ENCODE data around the gene TSPOAP1.

TSPOAP1 gene

GRCh38 chr17:58328195-58329034 lies at the start of gene TSPOAP1:
TSPOAP1 (minus strand) TSS chr17:58328795; CDS start chr17:58327920, 875 bp downstream.
- DNase-seq, result peak; percentile 85

- DNase-seq, result no peak
Measured at GRCh38 chr17:58377661-58378060, 49.1 kb upstream of the TSPOAP1 start.

- DNase-seq, result no peak
Measured at GRCh38 chr17:58377093-58377601, 48.6 kb upstream of the TSPOAP1 start.

DNA sequence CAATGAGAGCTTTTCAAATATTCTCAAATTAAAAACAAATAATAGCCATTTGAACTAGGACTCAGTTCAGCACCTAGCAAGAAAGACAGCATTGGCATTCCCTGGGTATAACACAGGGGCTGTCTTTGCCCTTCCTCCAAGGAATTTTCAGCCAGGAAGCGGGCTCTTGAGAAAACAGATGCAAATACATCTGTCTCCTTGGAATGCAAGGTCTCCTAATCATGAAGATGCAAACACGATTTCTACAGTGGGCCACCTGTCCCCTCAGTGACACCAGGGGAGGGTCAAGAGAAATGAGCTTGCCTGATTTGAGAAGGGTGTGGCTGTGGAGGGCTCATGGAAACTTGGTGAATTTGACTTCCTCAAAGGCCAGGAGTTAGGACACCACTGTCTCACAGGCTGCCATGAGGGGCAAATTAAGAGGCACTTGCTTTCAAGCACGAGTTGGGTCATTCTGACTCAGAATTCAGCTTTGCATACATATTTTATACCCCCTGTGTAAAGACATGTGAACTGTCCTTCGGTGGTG lies 47.9 kb upstream of the TSPOAP1 start:
- no peak for DNase-seq

GRCh38 chr17:58375811-58376210 lies 47.2 kb upstream of the TSPOAP1 start:
- DNase-seq, result no peak

- DNase-seq, result no peak
Measured at GRCh38 chr17:58375256-58375655, 46.7 kb upstream of the TSPOAP1 start.

- no peak for DNase-seq
Measured at GRCh38 chr17:58373923-58374322, 45.3 kb upstream of the TSPOAP1 start.

DNA sequence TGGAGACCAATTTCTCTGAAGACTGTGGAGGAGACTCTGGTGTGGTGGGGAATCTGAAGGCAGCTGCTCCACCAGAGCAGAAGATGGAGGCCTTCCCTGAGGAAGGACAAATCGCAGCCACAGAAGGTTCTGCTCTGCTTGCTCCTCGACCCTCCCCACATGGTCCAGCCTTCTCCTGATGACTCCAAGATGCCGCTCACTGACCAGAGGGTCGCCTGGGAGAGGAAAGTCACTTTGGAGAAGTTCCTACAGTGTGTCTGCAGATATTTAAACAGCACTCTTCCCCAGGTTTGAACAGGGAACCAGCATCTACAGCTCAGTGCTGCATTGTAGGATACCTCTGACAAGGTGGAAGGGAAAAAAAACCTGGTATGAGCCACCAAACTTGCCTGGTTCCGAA lies 44.4 kb upstream of the TSPOAP1 start:
- DNase-seq, result no peak

DNA sequence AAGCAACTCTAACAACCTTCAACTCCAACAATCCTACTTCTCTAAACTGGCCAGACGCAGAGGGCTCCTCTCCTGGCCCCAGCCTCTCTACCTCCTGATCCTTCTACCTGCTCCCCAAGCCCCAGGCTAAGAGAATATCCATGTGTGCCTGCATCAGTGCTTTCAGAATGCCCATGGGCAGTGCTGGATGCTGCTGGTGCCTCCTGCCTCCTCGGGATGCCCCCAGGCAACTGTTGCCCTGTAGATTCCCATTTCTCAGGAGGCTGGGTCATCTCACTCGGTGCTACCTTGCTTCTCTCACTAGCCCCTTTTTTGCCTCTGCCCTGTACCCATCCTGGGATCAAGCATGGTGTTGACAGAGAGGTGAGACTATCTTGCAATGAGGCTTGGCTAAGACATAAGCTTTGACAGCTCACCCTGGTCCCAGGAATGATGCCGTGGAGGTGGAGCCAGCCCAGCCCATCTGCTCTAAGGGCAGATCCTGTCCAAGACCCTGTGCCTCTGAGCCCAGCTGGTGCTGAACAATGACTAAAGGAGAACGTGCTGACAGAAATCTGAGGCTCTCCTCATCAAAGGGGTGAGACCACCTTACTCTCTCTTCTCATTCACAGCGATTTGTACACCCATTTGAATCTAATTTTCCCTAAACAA lies 42.8 kb upstream of the TSPOAP1 start:
- DNase-seq, result no peak

- DNase-seq, result no peak
Measured at GRCh38 chr17:58370716-58371115, 42.1 kb upstream of the TSPOAP1 start.

DNA sequence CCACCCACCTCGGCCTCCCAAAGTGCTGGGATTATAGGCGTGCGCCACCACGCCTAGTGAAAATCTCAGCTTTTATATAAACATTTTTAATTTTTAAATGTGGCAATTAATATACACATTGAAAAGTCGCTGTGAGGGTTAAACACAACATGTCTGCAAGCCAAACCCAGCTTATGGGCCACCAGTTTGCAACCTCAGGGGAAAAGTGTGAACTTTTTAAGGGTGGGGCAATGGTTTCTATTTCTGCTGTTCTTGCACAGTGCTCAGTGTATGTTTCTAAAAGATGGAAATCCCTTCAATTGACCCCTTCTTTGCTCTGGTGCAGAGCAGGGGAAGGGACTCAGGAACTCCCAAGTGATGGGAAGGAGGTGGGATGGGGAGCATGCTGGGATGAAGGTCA lies 41.7 kb upstream of the TSPOAP1 start:
- DNase-seq, result no peak

GRCh38 chr17:58369214-58370031 lies 40.8 kb upstream of the TSPOAP1 start:
- DNase-seq, result no peak

DNA sequence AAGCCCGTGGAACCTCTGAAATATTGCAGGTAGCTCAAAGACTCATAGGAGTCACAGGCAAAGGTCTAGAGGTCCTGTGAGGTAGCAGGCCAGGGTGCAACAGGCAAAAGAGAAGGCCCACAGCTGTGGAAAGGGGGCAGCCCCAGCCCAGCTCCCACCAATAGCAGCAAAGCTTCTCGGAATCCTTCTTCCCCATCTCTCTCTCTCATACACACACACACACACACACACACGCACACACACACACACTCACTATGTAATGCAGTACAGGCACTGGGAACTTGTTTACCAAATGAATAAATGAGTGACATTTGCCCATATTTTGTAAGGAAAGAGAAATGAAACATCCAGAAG lies 40.2 kb upstream of the TSPOAP1 start:
- DNase-seq, result no peak

DNA sequence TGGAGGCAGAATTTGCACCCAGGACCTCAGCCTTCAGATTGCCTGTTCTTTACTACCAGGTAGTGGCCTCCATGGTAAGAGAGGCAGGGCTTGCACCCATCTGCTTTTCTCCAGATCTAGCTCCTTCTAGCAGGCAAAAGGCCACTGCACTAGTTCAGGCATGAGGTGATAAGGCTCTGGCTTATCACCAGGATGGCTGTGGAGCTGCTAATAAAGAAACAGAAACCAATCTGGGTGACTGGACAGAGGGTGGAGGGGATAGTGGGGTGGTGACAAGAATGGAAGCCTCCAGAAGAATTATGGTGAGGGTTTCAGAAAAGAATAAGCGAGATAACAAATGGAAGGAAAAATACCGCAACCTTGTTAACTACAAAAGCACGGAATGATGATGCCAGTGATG lies 38.9 kb upstream of the TSPOAP1 start:
- DNase-seq, result no peak

DNA sequence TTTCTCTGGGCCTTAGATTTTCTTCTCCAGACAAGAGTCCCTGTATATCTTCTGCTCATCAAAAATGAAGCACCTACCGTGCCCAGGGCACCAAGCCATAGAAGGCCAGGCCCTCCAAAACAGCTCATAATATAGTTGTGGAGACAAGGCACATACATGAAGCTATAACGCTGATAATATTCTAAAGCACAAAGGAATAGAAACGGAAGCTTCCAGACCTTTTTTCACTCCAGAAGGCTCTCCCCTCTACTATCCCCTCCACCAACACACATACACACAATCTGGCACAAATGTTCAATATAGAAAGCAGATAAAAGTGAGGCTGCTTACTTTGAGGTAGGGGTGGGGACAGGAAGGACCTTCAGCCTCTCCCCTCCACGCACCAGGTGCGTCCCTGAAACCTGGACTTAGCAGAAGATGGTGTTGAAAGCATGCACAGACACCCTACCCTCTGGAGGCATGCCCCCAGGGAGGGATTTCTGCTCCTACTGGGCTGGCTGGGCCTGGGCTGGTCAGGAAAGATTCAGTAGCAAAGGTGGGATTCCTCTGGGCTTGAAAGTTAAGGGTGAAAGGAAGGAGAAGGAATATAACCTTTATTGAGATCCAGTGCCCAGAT lies 37.5 kb upstream of the TSPOAP1 start:
- no peak for DNase-seq

DNA sequence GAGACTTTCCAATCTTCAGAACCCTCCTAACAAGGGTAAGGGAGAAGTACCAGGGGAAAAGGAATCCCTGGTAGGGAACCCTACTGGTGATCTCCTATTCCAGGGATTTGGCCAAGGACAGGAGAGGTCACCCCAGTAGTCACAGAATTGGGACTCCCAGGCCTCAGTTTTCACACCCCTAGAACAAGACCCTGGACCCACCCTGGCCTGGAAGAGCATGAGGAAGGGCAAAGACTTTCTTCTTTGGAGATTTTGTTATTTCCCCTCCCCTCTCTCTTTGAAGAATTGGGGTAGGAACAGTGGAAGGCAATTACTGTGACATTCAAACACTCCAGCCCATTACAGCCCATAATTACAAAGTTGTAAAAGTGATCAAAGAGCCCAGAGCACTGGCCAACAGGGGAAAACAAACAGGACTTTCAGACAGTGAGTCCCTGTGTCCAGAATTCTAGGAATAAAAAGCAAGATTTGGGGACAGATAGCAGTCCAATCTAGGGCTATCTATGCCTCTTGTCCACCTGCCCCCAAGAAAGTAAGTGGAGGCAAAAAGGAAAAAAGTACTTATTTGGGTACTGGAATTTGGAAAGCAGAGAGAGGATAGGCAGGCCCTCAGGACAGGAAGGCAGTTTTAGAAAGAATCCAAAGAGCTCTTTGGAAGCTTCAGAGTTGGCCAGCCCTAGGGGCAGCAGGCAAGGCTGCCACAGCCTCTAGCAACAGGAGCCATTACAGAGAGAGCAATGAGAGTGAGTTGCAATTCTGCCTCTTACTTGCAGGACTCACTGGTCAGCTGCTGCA lies 36.8 kb upstream of the TSPOAP1 start:
- no peak for DNase-seq

DNA sequence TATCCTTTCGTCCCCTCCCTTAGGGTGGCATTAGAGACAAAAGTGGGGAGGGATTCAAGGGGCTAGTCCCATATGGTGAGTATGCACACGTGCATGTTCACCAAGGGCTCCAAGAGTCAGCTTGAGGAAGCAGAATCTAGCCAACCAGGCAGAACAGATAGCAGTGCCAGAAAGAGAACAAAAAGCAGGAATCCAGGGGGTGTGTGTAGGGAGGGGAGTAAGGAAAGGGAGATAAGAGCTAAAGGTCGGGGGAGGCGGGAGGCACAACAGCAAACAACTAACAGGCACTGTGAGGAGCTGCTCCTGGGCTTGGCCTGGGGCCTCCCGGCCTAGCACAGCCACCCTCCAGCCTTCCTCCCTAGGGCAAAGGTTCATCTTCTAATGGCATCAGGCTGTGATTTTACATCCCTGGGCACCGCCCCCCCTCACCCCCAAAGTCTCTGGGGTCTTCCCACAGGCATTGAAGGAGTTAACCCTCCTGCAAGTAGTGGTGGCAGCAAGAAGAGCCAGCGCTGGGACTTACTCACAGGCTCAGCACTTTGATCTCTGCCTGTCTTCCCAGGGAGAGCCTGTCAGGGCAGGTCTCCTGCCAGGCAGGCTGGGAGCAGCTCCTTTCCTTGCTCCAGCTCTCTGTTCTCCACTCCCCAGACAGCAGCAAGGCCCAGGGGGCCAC lies 35.8 kb upstream of the TSPOAP1 start:
- DNase-seq, result no peak

DNA sequence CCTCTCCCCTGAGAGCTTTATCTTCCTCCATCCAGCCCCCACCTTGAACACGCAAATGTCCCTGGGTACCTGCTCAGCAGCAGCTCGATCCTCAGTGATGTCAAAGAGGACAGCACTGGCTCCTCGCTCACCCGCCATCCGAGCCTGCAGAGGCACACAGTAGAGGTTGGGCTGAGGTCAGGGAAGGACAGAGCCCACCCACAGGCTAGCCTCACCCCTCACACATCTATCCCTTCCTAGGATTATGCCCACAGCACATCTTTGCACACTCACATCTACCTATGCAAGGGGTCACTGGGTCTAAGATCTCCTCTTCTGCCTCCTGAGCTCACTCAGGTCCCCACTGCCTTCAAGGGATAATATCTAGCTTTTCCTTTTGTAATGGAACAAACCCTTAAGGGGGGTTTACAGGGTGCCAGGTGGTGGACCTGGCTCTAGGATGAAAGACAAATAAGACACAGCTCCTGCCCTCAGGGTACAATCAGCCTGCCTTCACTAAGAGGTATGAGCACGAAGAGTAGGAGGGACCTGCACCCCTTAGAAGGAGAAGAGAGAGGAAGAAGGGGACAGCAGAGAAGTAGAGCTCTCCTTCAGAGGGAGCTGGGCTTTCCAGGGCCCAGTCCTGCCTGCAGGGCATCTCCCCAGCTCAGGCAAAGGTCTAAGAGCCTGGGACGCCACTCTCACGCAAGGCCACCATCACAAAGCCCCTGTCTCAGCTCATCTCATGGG lies 35.0 kb upstream of the TSPOAP1 start:
- DNase-seq, result no peak

GRCh38 chr17:58362368-58363014 lies 33.9 kb upstream of the TSPOAP1 start:
- DNase-seq, result no peak

All from retina (tissue), 1 donor.